HuH-7.5 (cell line): ENCODE data around the gene MFSD12.
"Not testable (repeated sequence)": the region's sequence is repeated elsewhere in the genome, so short reads cannot be mapped to it uniquely, and the experiment has no call there.

Experiments used
- DNase-seq: peaks from one replicate; pipeline ENCODE4 v3.0.0; 2011; ENCODE audit warnings: low spot score

MFSD12 gene

DNA sequence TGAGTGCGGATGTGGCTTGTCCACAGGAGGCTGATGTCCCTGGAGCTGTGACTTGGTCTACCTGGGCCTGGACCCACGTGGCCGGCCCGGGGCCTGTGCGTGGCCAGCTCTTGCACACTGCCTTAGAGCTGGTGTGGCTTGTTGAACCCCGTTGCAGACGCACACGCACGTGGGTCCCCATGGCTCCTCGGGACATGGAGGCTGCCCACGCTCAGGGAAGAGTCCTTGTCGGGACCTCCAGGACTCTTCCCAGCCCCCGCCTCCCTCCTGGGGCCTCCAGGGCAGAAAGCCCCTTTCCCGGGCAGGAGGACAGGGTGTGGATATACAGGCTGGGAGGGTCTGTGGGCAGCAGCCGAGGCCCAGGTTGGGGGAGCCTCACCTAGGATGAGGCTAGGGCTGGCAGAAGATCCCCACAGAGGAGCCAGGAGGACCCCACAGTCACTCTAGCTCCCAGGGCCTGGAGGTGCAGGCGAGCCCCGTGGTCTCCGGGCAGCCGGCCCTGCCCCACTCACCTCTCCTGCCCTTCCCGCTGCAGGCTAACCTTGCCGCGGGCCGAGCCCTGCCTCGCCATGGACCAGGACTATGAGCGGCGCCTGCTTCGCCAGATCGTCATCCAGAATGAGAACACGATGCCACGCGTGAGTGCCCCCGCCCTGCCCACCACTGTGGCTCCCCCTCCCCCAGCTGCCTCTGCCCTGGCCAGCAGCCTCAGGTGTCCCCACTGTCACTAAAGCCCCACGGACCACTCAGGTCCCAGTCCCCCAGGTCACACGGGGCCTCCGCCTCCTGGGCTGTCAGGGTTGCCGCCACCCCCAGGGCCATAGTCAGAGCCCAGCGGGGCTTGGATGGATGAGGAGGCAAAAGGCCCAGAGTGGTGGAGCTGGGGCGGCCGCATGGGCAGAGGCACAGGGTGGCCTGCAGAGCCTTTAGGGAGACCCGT, 34.7 kb downstream of the MFSD12 start:
- DNase-seq: no peak

- no peak for DNase-seq
These were observed 36.3 kb downstream of the MFSD12 start for GRCh38 chr19:3521104-3521445.

DNA sequence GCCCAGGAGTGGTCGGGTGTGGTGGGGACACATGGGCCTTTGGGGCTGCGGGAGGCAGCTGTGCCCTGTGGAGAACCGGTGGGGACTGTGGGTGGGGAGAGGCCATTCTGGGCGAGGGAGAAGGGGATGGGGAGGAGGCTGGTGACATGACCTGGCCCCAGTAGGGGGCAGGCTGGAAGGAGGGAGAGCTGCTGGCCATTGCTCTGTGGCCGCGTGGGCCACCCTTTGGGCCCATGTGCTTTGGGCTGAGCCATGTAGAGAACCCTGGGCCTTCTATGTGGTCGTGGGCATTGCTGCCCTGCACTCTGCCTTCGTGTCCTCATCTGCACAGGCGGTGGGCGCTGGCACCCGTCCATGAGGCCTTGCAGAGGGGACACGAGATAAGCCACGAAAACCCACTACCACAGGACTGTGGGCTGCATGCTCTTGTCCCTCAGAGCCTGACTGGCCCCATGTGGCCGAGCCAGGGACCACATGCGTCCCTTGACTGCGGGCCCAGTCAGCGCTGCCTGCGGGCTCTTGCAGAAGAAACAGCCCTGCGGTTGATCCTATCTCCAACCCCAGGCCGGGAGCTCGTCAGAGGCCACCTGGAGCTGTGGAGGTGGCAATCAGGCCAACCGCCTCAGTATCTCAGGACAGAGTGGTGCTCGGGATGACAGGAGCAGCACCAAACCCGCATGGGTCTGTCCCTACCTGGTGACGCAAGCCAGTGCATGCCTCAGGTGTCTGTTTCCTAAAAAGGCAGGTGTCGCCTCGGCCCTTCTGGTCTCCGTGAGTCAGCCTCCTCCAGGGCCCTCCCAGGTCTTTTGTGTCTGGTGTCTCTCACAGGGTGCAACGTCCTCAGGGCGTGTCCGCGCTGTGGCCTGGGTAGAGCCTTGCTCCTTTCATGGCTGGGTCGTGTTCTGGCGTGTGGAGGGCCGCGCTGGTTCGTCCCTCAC, 37.0 kb downstream of the MFSD12 start:
- DNase-seq: no peak

- DNase-seq: no peak
These were observed 38.3 kb downstream of the MFSD12 start for GRCh38 chr19:3519126-3519525.

DNA sequence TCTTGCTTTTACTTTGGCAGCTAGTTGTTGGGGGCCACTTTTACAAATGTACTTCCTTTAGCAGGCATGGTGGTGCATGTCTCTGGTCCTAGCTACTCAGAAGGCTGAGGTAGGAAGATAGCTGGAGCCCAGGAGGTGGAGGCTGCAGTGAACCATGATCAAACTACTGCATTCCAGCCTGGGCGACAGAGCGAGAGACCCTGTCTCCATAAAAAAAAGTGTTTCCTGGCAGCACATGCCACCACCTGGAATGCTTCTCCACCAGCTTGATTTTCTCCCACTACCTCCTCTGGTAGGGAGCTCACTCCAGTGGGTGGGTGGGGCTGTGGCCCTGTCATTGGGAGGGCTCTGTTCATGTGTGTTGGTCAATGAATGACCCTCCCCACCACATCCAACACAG, 38.7 kb downstream of the MFSD12 start:
- DNase-seq: no peak

DNA sequence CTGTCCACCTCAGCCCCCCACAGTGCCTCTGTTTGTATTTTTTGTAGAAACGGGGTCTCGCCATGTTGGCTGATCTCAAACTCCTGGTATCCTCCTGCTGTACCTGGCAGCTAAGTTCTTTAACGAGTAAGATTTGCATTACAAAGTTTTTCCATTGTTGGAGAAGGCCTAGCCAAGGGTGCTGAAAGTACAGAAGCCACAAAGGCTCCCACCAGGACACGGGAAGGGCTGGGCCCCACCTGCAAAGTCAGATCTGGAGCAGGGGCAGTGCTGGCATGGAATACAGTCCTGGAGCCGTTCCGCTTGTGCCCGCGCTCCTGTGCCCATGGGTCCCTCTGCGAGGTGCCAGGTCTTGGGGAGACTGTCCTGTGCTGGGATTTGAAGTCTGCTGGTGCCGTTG, 39.1 kb downstream of the MFSD12 start:
- no peak for DNase-seq

- no peak for DNase-seq
These were observed 39.7 kb downstream of the MFSD12 start for GRCh38 chr19:3517638-3518037.

DNA sequence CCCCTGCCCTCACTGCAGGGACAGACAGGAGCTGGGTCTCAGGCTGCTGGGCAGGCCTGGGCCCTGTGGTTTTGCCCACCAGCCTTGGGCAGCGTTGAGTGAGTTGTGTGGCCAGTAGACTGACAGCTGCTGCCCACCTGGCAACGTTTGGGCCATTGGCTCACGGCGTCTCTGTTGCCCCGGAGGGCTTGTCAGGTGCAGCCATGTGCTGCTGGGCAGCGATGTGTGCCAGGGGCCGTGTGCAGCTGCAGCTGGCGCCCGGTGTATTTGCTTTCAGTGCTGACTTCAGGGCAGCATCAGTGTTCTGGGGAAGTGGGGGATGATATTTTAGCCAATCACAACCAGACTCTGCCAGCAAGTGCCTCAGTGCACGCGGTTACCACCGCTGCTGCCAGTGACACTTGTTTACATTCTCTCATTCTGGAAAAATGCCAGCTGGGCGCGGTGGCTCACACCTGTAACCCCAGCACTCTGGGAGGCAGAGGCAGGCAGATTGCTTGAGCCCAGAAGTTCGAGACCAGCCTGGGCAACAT, 40.6 kb downstream of the MFSD12 start:
- no peak for DNase-seq

DNA sequence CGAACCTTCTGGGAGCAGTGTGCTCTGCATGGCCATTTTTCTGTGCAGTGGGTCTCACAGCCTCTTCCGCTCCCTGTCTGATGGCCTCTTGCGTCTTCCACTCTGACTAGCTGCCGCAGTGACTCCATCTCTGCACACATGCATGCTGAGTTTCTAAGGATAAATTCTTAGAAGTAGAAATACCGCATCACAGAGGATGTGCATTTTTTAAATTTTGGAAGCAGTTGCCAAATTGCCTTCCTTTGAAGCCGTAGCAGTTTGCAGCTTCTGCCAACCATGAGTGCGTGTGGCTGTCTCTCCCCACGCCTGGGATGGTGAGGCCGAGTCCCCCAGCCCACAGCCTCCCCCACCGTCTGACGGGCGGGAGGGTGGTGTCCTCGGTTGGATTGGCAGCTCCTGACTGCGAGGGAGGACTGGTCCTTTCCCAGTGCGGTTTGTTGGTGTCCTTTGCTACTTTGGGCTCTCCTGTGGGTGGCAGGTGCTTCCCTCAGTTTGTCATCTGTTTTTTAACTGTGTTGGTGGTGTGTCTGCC, 41.4 kb downstream of the MFSD12 start:
- DNase-seq: no peak

DNA sequence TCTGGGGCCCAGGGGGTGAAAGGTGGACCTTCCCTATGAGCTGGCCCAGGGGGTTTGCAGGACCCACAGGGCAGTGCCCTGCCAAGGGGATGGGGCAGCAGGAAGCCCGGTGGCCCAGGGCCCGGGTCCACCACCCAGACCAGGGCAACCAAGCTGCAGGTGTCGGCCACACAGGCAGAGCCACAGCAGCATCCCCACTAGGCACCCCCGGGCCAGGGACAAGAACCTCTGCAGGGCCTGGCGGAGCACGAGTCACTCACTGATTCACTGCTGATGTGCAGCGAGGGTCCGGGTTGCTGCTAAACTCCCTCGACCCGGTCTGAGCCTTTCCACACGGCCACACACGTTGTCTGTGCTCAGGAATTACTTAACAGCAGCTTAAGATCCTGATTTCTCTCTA, 42.5 kb downstream of the MFSD12 start:
- DNase-seq: no peak

- no peak for DNase-seq
These were observed 43.9 kb downstream of the MFSD12 start for GRCh38 chr19:3513229-3514140.

GRCh38 chr19:3512562-3513228, 44.7 kb downstream of the MFSD12 start:
- no peak for DNase-seq

GRCh38 chr19:3511506-3512251, 45.7 kb downstream of the MFSD12 start:
- no peak for DNase-seq

GRCh38 chr19:3510727-3511126, 46.7 kb downstream of the MFSD12 start:
- DNase-seq: no peak

DNA sequence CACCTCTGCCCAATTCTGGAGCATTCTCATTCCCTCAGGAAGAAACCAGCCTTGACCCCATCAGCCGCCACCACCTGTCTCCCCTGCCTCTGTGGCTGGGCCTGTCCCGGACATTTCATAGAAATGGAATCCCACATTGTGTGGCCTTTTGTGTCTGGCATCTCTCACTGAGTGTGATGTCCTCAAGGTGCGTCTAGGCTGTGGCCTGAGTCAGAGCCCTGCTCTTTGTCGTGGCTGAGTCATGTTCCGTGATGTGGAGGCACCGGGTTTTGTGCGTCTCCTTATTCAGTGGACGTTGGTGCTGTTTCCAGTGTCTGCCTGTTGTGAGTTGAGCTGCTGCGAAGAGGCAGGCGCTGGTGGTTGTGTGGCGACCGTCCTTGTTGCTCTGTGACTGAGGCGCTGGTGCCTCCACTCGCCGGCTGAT, 47.8 kb downstream of the MFSD12 start:
- DNase-seq: no peak

DNA sequence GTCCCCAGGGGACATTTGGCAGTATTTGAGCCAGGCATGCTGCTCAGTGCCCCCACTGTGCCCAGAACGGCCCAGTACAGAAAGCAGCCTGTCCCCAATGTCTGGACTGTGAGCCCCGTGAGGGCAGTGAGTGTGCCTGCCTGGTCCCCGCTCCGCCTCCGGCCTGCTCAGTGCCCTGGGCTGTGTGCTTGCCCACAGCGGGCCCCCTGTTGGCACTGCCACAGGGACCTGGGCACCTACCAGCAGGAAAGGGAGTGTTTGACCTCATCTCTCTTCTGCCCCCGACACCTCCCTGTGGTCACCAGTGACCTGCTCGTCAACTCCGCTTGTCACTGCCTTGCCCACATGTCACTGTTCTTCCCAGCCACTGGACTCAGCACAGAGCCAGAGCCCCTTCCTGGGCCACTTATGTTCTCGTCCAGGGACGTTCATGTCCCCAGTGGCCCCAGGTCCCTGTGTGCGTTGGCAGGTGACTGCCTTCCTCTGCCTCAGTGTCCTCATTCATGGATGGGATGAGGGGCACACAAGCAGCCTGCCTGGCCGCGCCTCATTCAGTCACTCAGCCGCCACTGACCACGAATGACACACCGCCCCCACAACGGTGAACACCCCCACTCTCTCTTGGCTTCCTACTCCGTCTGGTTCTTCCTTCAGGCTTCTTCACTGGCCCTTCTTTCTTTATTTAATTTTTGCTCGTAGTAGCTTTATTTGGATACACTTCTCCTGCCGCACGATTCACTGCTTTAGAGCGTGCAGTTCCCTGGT, 48.4 kb downstream of the MFSD12 start:
- DNase-seq: no peak

GRCh38 chr19:3508121-3508661, 49.2 kb downstream of the MFSD12 start:
- DNase-seq: not testable (repeated sequence)

- no peak for DNase-seq
These were observed 49.8 kb downstream of the MFSD12 start for GRCh38 chr19:3507371-3508120.
